Activated naive CD8-positive, alpha-beta T cell treated with anti-CD3 and anti-CD28 coated beads, Interleukin-2, amount 10 ng/mL, durations not matched to agents 7 days and 5 days (primary cell): Measurements from ENCODE around the gene CRY1. TPM values are rescaled to one million over a fixed set of nuclear protein-coding genes. Genes with fewer than 3 reads are reported as not detected.

Source experiments
- ATAC-seq: fragments of 150-1000 bp; cut with Tn5 transposase; one replicate; pipeline ENCODE4 v1.10.0; 2021; ENCODE audit warnings: low read depth, moderate library complexity
- POLR2A ChIA-PET: fragments of 350-600 bp; sonication (Branson Sonifier 250); formaldehyde crosslinking; loops from one replicate; lab custom pipeline; 2021; ENCODE audit warnings: antibody characterized with exemption; lab: Charles Lee
- DNase-seq: peaks from one replicate; pipeline ENCODE4 v3.0.0; 2021
- H3K27ac Mint-ChIP-seq: one replicate; pipeline ENCODE4 v1.8.0; 2022; ENCODE audit warnings: mild to moderate bottlenecking, mixed read lengths
- H3K27me3 Mint-ChIP-seq: one replicate; pipeline ENCODE4 v1.8.0; 2022; ENCODE audit warnings: mild to moderate bottlenecking, moderate library complexity, mixed read lengths
- H3K36me3 Mint-ChIP-seq: one replicate; pipeline ENCODE4 v1.8.0; 2021; ENCODE audit warnings: mild to moderate bottlenecking, mixed read lengths
- H3K4me1 Mint-ChIP-seq: one replicate; pipeline ENCODE4 v1.8.0; 2021; ENCODE audit warnings: mixed read lengths
- H3K4me3 Mint-ChIP-seq: one replicate; pipeline ENCODE4 v1.8.0; 2022; ENCODE audit warnings: mild to moderate bottlenecking, moderate library complexity, mixed read lengths
- H3K9me3 Mint-ChIP-seq: one replicate; pipeline ENCODE4 v1.8.0; 2021; ENCODE audit warnings: mixed read lengths
- total RNA-seq, 2 experiments: library from RNA; stranded (reverse); gene quantifications; one replicate each; pipeline ENCODE4 v1.2.3, GENCODE V29; 2021

Gene CRY1
- 10 to 100 TPM; 17.3 to 22.5 TPM for total RNA-seq

DNA sequence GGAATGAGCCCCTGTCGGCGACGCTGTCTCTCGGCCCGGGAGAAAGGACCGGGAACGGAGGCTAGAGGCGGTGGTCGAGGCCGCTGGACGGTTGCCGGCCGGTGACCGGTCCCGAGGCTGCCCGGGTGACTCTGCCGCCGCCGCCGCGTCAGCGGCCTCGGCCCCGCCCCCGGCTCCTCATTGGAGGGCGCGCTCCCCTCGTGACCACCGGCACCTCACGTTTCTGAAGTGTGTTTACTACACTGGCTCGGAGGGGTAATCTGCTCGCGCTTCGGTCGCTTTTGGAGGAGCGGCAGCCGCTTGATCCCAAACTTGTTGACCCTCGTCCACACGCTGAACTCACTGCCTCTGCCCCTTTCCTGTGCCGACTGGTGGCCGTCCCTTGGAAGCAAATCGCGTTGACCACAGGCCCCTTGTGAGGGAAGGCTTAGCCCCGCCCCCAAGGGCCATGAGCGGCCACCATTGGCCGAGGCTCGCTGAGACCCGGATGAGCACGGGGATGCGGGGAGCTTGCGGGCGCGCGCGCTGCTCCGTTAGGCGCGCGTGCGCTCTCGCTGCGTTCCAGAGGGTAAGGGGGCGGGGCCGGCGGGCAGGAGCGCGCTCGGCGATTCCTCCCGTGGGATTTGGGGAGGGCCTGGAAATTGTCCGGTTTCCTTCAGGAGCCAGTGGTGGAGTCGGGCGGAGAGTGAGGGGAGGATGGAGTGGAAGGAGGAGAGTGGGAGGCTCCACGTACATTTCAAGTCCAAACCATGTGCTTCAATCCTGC, at the start of gene CRY1:
Gene CRY1, minus strand, starts transcription at position 133 of the 766 bp plus-strand sequence. CDS start 588 bp downstream, outside the sequence.
- no peak within 1 kb of the TSS for H3K27ac Mint-ChIP-seq
- DNase-seq: peak; percentile 96
- POLR2A ChIA-PET: interaction anchor here (0.7 to 1.0 kb wide), 2 partner anchors 13 to 137 kb away, joined by 3 read pairs; no protein-coding TSS in a partner anchor
- peaks cover 4% of the 10 kb centered on the region for H3K4me1 Mint-ChIP-seq
- ATAC-seq: peak; percentile 82
- H3K9me3 Mint-ChIP-seq: no peaks in the 10 kb centered on the region
- H3K36me3 Mint-ChIP-seq: no peaks in the 10 kb centered on the region
- H3K4me3 Mint-ChIP-seq: no peak within 1 kb of the TSS
- H3K27me3 Mint-ChIP-seq: peaks cover 7% of the 10 kb centered on the region

DNA sequence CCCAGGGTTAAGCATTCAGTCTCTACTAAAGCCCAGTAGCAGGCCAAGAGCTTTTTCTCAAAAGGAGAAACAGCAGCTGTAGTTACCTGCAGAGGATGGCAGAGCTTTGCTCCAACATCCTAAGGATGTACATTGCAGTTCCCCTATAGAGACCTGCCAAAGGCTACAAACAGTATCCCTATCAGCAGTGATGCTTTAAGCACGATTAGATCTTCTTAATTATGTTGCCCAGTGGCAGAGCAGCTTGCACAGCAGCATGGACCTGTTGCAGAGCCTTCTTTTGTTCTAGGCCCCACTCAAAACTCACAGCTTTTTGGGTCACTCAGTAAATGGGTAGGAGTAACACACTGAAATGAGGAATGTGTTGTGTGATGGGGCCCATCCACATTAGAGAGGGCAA, 46.4 kb upstream of the CRY1 start:
- ATAC-seq (no peak), DNase-seq (no peak)
- Mint-ChIP-seq H3K27me3 (peaks cover 3% of the 10 kb centered on the region), H3K4me1 (peaks cover 2% of the 10 kb centered on the region), H3K36me3 (no peaks in the 10 kb centered on the region), H3K9me3 (no peaks in the 10 kb centered on the region), H3K27ac (no peak overlapping the region), H3K4me3 (no peak overlapping the region)
- POLR2A ChIA-PET: no interaction called here

DNA sequence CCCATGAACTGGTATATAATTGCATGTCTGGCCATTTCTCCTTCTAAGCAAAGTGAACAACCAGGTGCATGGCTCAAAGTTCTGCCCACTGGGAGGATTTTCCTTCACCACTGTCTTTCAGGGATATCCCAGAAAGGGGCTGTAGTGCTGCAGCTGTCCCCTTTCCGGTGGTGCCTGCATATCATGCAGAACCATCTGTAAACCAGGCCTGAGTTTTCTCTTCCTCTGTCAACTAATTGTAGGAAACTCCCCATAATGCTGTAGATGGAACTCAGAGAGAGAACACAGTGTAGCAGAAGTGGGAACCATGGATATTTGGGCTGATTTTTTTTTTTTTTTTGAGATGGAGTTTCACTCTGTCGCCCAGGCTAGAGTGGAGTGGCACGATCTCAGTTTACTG, 45.6 kb upstream of the CRY1 start:
- POLR2A ChIA-PET: no interaction called here
- Mint-ChIP-seq H3K9me3 (no peaks in the 10 kb centered on the region), H3K27me3 (peaks cover 2% of the 10 kb centered on the region), H3K27ac (no peak overlapping the region), H3K36me3 (no peaks in the 10 kb centered on the region), H3K4me1 (peaks cover 5% of the 10 kb centered on the region), H3K4me3 (no peak overlapping the region)
- DNase-seq: no peak
- ATAC-seq: no peak

DNA sequence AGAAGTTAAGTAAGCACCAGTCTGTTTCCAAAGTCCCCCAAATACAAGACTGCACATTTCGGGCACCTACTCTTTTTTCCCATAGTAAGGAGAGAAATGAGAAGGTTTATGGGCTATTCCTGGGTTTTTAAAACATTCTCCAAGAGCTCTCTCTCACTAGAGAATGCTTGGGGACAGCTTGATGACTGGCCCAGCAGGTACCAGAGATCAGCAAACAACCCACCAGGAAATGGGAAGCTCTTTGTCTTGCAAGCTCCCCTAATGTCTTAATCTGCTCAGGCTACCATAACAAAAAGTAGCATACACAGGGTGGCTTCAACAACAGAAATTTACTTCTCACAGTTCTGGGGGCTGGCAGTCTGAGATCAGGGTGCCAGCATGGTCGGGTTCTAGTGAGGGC, 41.8 kb upstream of the CRY1 start:
- Mint-ChIP-seq H3K36me3 (no peaks in the 10 kb centered on the region), H3K9me3 (no peaks in the 10 kb centered on the region), H3K4me1 (peaks cover 8% of the 10 kb centered on the region), H3K27me3 (no peaks in the 10 kb centered on the region), H3K27ac (no peak overlapping the region), H3K4me3 (no peak overlapping the region)
- ATAC-seq: no peak
- no peak for DNase-seq
- POLR2A ChIA-PET: no interaction called here

DNA sequence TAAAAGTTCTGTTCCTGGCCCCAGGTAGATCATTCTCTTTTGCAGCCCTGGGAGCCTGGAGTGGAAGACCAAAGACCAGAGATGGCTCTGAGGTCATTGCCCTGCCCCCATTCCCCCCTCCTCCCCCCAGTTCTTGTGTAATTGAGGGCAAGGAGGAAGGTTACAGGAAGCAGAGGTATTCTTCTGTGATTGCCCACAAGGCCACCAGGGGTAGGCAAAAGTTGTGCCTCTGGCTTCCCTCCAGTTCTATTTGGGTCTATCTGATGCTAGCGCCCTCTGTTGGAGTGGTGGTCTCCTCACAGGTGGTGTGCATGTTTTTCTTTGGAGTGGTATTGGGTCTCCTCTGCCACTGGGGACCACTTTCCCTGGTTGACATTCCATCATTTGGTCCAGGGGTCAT, 41.2 kb upstream of the CRY1 start:
- Mint-ChIP-seq H3K27ac (no peak overlapping the region), H3K9me3 (no peaks in the 10 kb centered on the region), H3K4me1 (peaks cover 8% of the 10 kb centered on the region), H3K27me3 (no peaks in the 10 kb centered on the region), H3K36me3 (no peaks in the 10 kb centered on the region), H3K4me3 (no peak overlapping the region)
- DNase-seq: peak; percentile 32
- POLR2A ChIA-PET: no interaction called here
- ATAC-seq: peak; percentile 63

DNA sequence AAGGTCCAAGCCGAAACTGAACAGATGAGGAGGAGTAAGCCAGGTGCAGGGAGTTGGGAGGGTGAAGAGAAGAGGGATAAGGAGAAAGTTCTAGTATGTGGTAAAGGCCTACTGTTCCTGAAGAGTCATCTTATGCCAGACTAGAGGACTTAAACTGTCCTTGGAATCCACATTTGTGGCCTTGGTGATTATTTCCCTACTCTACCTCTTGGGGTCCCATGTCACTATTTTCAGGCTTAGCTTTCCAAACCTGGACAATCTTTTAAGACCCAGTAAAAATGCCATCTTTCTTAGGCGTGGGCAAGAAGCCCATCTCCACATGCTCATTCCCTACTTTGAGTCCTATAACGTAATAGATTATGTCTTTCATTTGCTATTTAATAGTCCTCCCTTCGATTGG, 40.1 kb upstream of the CRY1 start:
- no peaks in the 10 kb centered on the region for H3K9me3 Mint-ChIP-seq
- ATAC-seq: no peak
- H3K4me3 Mint-ChIP-seq: no peak overlapping the region
- no peaks in the 10 kb centered on the region for H3K27me3 Mint-ChIP-seq
- no peaks in the 10 kb centered on the region for H3K36me3 Mint-ChIP-seq
- no peak overlapping the region for H3K27ac Mint-ChIP-seq
- POLR2A ChIA-PET: no interaction called here
- peaks cover 8% of the 10 kb centered on the region for H3K4me1 Mint-ChIP-seq
- DNase-seq: no peak

DNA sequence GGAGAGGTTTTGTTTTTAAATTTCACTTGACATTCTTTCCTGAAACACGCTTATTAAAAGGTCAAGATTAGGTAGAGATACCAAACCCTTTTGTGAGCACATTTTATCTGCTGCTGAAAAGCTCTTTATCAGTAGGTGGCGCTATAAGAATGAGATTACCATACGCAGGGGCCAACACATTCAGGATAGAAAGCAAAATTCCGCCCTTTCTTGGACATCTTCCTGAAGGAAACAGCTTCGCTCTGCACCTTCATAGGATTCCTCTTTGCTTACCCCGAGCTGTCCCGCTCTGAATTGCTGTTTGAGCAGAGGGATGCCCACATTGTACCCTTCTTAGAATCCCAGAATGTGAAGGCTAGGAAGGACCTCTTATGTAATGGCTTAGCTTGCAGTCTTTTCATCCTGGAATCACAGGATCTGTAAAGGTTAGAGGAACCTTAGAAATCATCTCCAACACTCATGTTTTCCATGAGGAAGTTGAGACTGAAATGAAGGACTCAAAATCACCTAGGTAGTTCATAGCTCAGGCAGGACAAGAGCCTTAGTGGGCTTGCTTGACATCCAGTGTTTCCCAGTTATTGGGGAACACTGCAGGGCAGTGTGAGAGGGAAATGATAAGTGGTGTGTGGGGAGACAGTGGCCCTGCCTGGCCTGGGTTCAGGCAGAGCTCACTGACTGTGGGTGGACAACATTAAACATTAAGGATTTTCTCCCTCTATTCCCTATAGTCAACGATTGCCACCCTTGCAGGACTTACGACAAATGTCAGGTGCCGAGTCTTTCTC, 38.7 kb upstream of the CRY1 start:
- POLR2A ChIA-PET: interaction anchor here (0.8 to 1.2 kb wide), 2 partner anchors 187 to 271 kb away, joined by 3 to 4 read pairs; no protein-coding TSS in a partner anchor
- Mint-ChIP-seq H3K27ac (no peak overlapping the region), H3K9me3 (no peaks in the 10 kb centered on the region), H3K27me3 (no peaks in the 10 kb centered on the region), H3K4me1 (peaks cover 8% of the 10 kb centered on the region), H3K4me3 (no peak overlapping the region), H3K36me3 (no peaks in the 10 kb centered on the region)
- ATAC-seq (no peak), DNase-seq (no peak)

DNA sequence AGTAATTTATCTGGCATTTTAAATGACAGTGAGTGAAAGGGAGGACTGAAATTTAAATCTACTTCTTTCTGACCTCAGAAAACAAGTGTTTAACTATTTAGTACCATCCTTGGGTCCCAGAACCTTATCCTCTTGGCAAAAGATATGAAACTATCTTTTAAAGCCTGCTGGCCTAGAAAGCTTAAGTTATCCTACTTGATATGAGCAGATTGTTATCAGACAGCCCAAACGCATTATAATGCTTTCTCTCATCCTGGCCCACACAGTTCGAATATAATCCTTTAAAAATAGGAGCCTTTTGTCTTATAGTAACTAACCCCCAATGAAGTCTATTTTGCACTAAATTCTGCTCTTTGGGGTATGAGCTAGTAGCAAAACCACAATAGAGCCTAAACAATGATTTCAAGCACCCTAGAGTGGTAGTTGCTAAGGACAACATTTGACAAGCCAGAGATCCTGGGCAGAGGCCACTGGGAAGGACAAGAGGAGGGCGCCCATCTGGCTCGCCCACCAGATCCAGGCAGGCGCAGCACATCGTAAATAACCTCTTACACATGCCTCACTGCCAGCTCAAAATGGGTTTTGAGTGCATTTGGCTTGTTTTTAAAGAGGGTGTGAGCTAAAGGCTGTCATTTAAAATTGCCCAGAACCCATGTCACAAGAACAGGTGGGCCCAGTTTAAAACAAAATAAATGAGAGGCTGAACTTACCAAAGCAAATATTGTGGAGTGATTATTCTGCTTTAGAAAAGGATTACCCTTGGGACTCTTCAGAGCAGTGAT, 37.7 kb upstream of the CRY1 start:
- ATAC-seq (no peak), DNase-seq (no peak)
- POLR2A ChIA-PET: interaction anchor here (0.8 to 1.2 kb wide), 2 partner anchors 188 to 272 kb away, joined by 3 to 4 read pairs; no protein-coding TSS in a partner anchor
- H3K27ac Mint-ChIP-seq: no peak overlapping the region
- peaks cover 2% of the 10 kb centered on the region for H3K27me3 Mint-ChIP-seq
- no peaks in the 10 kb centered on the region for H3K9me3 Mint-ChIP-seq
- H3K36me3 Mint-ChIP-seq: no peaks in the 10 kb centered on the region
- no peak overlapping the region for H3K4me3 Mint-ChIP-seq
- peaks cover 8% of the 10 kb centered on the region for H3K4me1 Mint-ChIP-seq

DNA sequence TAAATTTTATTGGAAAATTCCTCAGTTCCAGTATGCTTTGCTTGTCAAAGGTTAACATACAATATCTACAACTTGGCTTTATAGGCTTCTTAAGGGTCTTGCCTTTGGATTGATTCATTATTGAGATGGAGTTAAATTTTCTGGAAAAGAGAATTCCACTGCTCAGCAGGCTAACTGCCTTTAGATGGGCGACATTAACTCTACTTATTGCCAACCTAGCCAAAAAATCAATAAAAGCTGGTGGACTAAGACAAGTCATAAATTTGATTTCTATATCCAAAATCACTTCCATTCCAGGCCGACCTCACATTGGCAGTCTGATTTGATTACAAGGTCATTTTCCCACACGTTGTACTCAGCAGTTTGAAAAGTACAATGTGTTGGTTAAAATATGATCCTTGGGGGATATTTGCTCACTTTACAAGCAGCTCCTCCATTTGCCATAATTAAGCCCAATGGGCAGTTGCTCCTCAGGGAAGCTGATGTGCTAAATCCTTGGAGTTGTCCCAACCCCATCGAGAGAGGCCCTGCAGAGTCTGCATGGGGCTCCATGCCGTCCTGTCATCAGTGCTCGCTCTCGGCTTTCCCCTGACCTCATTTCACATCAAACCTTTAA, 36.1 kb upstream of the CRY1 start:
- Mint-ChIP-seq H3K4me3 (no peak overlapping the region), H3K27me3 (peaks cover 2% of the 10 kb centered on the region), H3K27ac (no peak overlapping the region), H3K9me3 (no peaks in the 10 kb centered on the region), H3K4me1 (peaks cover 5% of the 10 kb centered on the region), H3K36me3 (no peaks in the 10 kb centered on the region)
- ATAC-seq: no peak
- POLR2A ChIA-PET: no interaction called here
- no peak for DNase-seq

DNA sequence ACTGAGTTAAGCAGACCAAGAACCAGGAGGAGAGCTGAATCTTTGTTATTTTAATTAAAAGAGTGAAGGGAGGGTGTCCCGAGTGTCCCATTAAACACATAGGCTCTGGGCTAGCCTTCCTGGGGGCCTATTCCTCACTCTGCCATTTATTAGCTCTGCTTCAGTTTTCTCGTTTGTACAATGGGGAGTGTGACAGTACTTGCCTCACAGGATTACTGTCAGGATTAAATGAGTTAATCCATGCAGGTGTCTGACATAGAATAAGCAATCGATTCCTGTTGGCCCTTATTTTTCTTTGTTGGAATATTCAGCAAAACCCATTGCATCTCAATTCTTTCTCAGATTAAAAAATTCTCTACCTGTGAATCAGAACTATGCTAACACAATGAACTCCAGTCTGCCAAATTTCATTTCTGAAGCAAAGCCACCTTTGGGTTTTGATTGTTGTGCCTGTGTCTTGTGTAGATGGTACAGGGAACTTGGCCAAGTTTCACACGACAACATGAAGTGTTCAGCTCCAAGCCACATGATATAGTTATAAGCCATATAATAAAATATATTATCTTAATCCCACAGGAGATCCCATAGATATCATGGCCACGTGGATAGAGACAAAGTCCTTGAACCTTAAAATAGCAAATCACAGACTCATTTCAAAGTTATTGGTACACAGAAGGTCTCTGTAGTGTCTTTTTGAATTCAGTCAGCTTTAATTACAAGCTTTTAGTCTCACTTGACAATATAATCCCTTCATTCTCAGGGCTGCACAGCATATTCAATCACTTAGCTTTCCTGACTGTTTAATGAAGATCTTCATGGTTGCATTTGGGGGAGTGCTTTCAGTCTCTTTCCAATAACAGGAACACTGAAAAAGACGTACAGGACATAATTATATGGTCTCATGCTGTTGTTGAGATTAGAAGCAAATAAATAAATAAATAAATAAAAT, 34.4 kb upstream of the CRY1 start:
- H3K27ac Mint-ChIP-seq: no peak overlapping the region
- H3K4me3 Mint-ChIP-seq: no peak overlapping the region
- peaks cover 10% of the 10 kb centered on the region for H3K27me3 Mint-ChIP-seq
- H3K36me3 Mint-ChIP-seq: no peaks in the 10 kb centered on the region
- ATAC-seq (no peak), DNase-seq (no peak)
- peaks cover 5% of the 10 kb centered on the region for H3K4me1 Mint-ChIP-seq
- no peaks in the 10 kb centered on the region for H3K9me3 Mint-ChIP-seq
- POLR2A ChIA-PET: no interaction called here

DNA sequence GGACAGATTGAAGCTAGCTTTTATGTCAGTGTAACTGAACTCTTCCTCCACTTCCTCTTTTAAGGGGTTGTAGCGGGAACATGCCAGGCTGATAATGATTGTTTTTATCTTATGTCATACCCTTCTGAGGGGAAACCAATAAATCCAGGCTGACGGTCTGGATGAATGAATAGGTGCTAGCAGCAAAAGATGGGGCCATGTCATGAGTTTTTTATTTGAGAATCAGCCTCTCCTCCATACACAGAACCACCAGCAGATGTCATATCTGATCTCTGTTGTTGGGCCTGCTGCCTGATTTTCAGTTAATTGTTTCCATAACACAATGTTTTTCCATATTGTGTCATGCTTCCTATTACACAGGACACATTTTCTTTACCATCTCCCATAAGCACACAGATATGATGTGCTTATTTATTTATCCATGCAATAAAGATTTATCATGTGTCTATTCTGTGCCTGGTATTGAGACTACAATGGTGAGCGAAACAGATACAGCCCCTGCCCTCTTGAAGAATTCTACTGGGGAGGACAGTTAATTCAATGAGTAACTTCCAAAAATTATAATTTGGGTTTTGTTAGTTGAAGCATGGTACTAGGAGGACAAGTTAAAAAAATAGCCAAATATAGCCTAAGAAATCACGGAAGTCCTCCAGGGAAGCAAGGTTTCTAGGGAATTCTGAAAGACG, 33.6 kb upstream of the CRY1 start:
- no peak overlapping the region for H3K4me3 Mint-ChIP-seq
- ATAC-seq (no peak), DNase-seq (no peak)
- POLR2A ChIA-PET: no interaction called here
- H3K27me3 Mint-ChIP-seq: peaks cover 18% of the 10 kb centered on the region
- H3K27ac Mint-ChIP-seq: no peak overlapping the region
- no peaks in the 10 kb centered on the region for H3K9me3 Mint-ChIP-seq
- no peaks in the 10 kb centered on the region for H3K36me3 Mint-ChIP-seq
- peaks cover 1% of the 10 kb centered on the region for H3K4me1 Mint-ChIP-seq

DNA sequence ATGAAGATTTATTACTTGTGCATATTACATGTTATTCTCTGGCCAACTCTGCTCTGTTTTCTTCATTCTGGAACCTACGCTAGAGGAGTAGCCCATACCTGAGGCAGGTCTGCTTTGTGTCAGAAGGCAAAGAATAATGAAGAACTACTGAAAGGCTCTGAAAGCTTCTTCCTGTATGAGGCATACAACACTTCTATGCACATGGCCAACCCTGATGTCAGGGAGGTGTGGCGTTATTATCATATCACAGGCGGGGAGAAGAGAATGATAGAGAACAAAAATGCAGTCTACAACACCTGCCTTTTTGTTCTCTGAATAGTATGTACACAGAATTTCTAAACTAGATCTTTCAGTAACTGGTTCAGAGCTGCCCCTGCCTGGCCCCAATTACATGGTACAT, 32.5 kb upstream of the CRY1 start:
- POLR2A ChIA-PET: no interaction called here
- no peaks in the 10 kb centered on the region for H3K4me1 Mint-ChIP-seq

More for the DNA sequence above, 32.5 kb upstream of the CRY1 start:
- H3K4me3 Mint-ChIP-seq: no peak overlapping the region
- peaks cover 23% of the 10 kb centered on the region for H3K27me3 Mint-ChIP-seq
- H3K9me3 Mint-ChIP-seq: no peaks in the 10 kb centered on the region
- no peak for DNase-seq
- H3K36me3 Mint-ChIP-seq: no peaks in the 10 kb centered on the region
- ATAC-seq: no peak
- H3K27ac Mint-ChIP-seq: no peak overlapping the region
